HepG2 (cell line): ENCODE results near the gene PPP1R27. TPM values are rescaled to one million over a fixed set of nuclear protein-coding genes. Genes with fewer than 3 reads are reported as not detected.

ENCODE experiments used
- ARID4A ChIP-seq: sonication (generic); formaldehyde crosslinking; IDR thresholded peaks from 2 replicates; pipeline ENCODE4 v1.5.0; 2020; ENCODE audit warnings: mild to moderate bottlenecking, missing genetic modification reagents, borderline replicate concordance
- DR1 ChIP-seq: sonication (generic); formaldehyde crosslinking; IDR thresholded peaks from 2 replicates; pipeline ENCODE4 v1.8.0; 2021; ENCODE audit warnings: mild to moderate bottlenecking, missing genetic modification reagents, inconsistent platforms
- NR1H2 ChIP-seq: sonication (generic); formaldehyde crosslinking; IDR thresholded peaks from 2 replicates; pipeline ENCODE4 v1.8.1; 2022; ENCODE audit warnings: low read depth, missing genetic modification reagents, borderline replicate concordance
- SMARCE1 ChIP-seq: fragments of 450-650 bp; IDR thresholded peaks from 2 replicates; pipeline ENCODE4 v1.6.1; 2017; ENCODE audit warnings: borderline replicate concordance
- SPEN ChIP-seq: sonication (generic); formaldehyde crosslinking; IDR thresholded peaks from 2 replicates; pipeline ENCODE4 v1.5.1; 2020; ENCODE audit warnings: low read depth, mild to moderate bottlenecking, missing genetic modification reagents
- TFE3 ChIP-seq: IDR thresholded peaks from 2 replicates; pipeline ENCODE4 v1.6.1; 2016
- ZNF280D ChIP-seq: sonication (generic); formaldehyde crosslinking; IDR thresholded peaks from 2 replicates; pipeline ENCODE4 v1.5.1; 2020; ENCODE audit warnings: mild to moderate bottlenecking, missing genetic modification reagents
- ZNF318 ChIP-seq: sonication (generic); formaldehyde crosslinking; IDR thresholded peaks from 2 replicates; pipeline ENCODE4 v1.4.0; 2020; ENCODE audit warnings: mild to moderate bottlenecking, missing genetic modification reagents
- ZSCAN29 ChIP-seq: sonication (generic); formaldehyde crosslinking; conservative IDR thresholded peaks from 2 replicates; pipeline ENCODE4 v1.4.0; 2020; ENCODE audit warnings: mild to moderate bottlenecking, missing genetic modification reagents
- polyA plus RNA-seq, 8 experiments: library from polyadenylated mRNA; depleted of rRNA in 3 of 8; stranded (reverse) in 7 of 8; unstranded in 1 of 8; fragments of >200 nt; fragmentation: Illumina TruSeq in 4 of 8; extraction: Trizol in 4 of 8; gene quantifications; 2 replicates each; pipeline versions ENCODE4 v1.2.1 to v1.2.3, GENCODE V29; 2011 to 2016; ENCODE audit warnings: low read depth in 4 of 8, missing spikeins in 1 of 8, mixed read lengths in 1 of 8; ENCODE audit not compliant: insufficient read depth in 1 of 8
- total RNA-seq, 5 experiments: library from RNA; depleted of rRNA; stranded (reverse); fragments of >200 nt; fragmentation: Illumina TruSeq; extraction: Trizol; gene quantifications; 2 replicates each; pipeline ENCODE4 v1.2.3, GENCODE V29; 2016; ENCODE audit warnings: low read depth in 1 of 5

Gene PPP1R27
- total and polyA plus RNA-seq, 2 of the 13 experiments (the other 11 are each of a cell fraction or from before 2014, with no cell fraction given) = 0.17 to 1.00 TPM

GRCh38 chr17:81814748-81815645, 19.9 kb downstream of the PPP1R27 start (continued):
- TF ChIP-seq ARID4A (CRISPR knock-in tag) (peak; percentile 18; the same call in 1 of the 2 replicates), ZSCAN29 (CRISPR knock-in tag) (no peak), SPEN (CRISPR knock-in tag) (0 out of 2 replicates have a peak, but pooled peaks have one; percentile 41), ZNF318 (CRISPR knock-in tag) (no peak), NR1H2 (CRISPR knock-in tag) (no peak), TFE3 (CRISPR knock-in tag) (peak; percentile 71), ZNF280D (CRISPR knock-in tag) (no peak; the same call in 1 of the 2 replicates), SMARCE1 (no peak), DR1 (CRISPR knock-in tag) (no peak)
